Epithelial cell of proximal tubule (primary cell): ENCODE measurements around the gene IDI1. TPM values are rescaled to one million over a fixed set of nuclear protein-coding genes. Genes with fewer than 3 reads are reported as not detected.

Source experiments
- DNase-seq: peaks from one replicate; pipeline ENCODE4 v3.0.0-alpha.2; 2011; ENCODE audit warnings: low read depth
- H3K4me3 ChIP-seq: 2 replicates; pipeline ENCODE4 v1.5.1; 2011; ENCODE audit warnings: low read depth, mild to moderate bottlenecking, low read length
- CTCF ChIP-seq: conservative IDR thresholded peaks from 2 replicates; pipeline ENCODE4 v1.5.1; 2012; ENCODE audit warnings: low read depth, mild to moderate bottlenecking, low read length
- total RNA-seq: library from RNA; depleted of rRNA; stranded (reverse); fragments of >200 nt; gene quantifications from 2 replicates; pipeline ENCODE4 v1.2.3, GENCODE V29; 2015

Gene IDI1
- total RNA-seq, 1 donor from 2014 or later: 40.7 TPM

- no peak overlapping the region for H3K4me3 ChIP-seq
- no peak for DNase-seq
- TF ChIP-seq CTCF: no peak
Observed at GRCh38 chr10:996031-996430, 52.9 kb downstream of the IDI1 start.

GRCh38 chr10:995559-995926, 53.4 kb downstream of the IDI1 start:
- DNase-seq: no peak
- TF ChIP-seq CTCF: no peak
- H3K4me3 ChIP-seq: no peak overlapping the region

- H3K4me3 ChIP-seq: no peak overlapping the region
- DNase-seq: no peak
- TF ChIP-seq CTCF: no peak
Observed at GRCh38 chr10:994836-995558, 53.9 kb downstream of the IDI1 start.

- TF ChIP-seq CTCF: no peak
- DNase-seq: no peak
- no peak overlapping the region for H3K4me3 ChIP-seq
Observed at GRCh38 chr10:992871-993270, 56.0 kb downstream of the IDI1 start.

GRCh38 chr10:992467-992866, 56.5 kb downstream of the IDI1 start:
- no peak overlapping the region for H3K4me3 ChIP-seq
- TF ChIP-seq CTCF: no peak
- no peak for DNase-seq

GRCh38 chr10:990808-991207, 58.1 kb downstream of the IDI1 start:
- no peak overlapping the region for H3K4me3 ChIP-seq
- no peak for DNase-seq
- no peak for TF ChIP-seq CTCF

Other genes starting within 250 kb of the IDI1 start
- 50.6 and 58.4 TPM in 2 replicates for gene LARP4B, start 117.4 kb downstream of the IDI1 start, total RNA-seq
- gene GTPBP4, start 60.7 kb downstream of the IDI1 start, total RNA-seq: 57.9 and 66.5 TPM in 2 replicates
- gene IDI2, start 23.3 kb downstream of the IDI1 start, total RNA-seq: not detected in 2 replicates
- gene WDR37, start 7.3 kb upstream of the IDI1 start, total RNA-seq: 9.8 and 10.6 TPM in 2 replicates